ENCODE measurements around the gene BICRAL. TPM values are rescaled to one million over a fixed set of nuclear protein-coding genes. Genes with fewer than 3 reads are reported as not detected.
"Not testable (repeated sequence)": the region's sequence is repeated elsewhere in the genome, so short reads cannot be mapped to it uniquely, and the experiment has no call there.

Gene BICRAL
- total RNA-seq (2014; rRNA removed; shearing (Covaris generic)): 5.4 and 7.5 TPM in 2 replicates

GRCh38 chr6:42781796-42782688, at the start of gene BICRAL:
Gene BICRAL (plus strand): TSS chr6:42782052. CDS start chr6:42822023, 39,971 bp downstream.
- peak; percentile 84 for DNase-seq (ENCODE audit: low read depth)

- DNase-seq (ENCODE audit: low read depth): not testable (repeated sequence)
Measured at GRCh38 chr6:42733867-42734481, 47.9 kb upstream of the BICRAL start.

- DNase-seq (ENCODE audit: low read depth): no peak
Measured at GRCh38 chr6:42735976-42736375, 45.9 kb upstream of the BICRAL start.

- DNase-seq (ENCODE audit: low read depth): no peak
Measured at GRCh38 chr6:42740725-42741124, 41.1 kb upstream of the BICRAL start.

- DNase-seq (ENCODE audit: low read depth): peak; percentile 75
Measured at GRCh38 chr6:42742116-42742894, 39.5 kb upstream of the BICRAL start.

- no peak for DNase-seq (ENCODE audit: low read depth)
Measured at GRCh38 chr6:42744351-42744893, 37.4 kb upstream of the BICRAL start.

GRCh38 chr6:42745083-42745639, 36.7 kb upstream of the BICRAL start:
- DNase-seq (ENCODE audit: low read depth): peak; percentile 49

- peak; percentile 99 for DNase-seq (ENCODE audit: low read depth)
Measured at GRCh38 chr6:42745640-42746462, 36.0 kb upstream of the BICRAL start, which contains the start of gene TBCC. Gene TBCC (minus strand): TSS chr6:42746103. CDS start chr6:42746073, 30 bp downstream.

GRCh38 chr6:42746463-42747391, 35.1 kb upstream of the BICRAL start:
- peak; percentile 95 for DNase-seq (ENCODE audit: low read depth)

GRCh38 chr6:42748203-42748898, 33.5 kb upstream of the BICRAL start:
- no peak for DNase-seq (ENCODE audit: low read depth)

GRCh38 chr6:42751055-42751454, 30.8 kb upstream of the BICRAL start:
- no peak for DNase-seq (ENCODE audit: low read depth)

GRCh38 chr6:42754759-42755158, 27.1 kb upstream of the BICRAL start:
- no peak for DNase-seq (ENCODE audit: low read depth)

- DNase-seq (ENCODE audit: low read depth): no peak
Measured at GRCh38 chr6:42756722-42757121, 25.1 kb upstream of the BICRAL start.

GRCh38 chr6:42758756-42759430, 23.0 kb upstream of the BICRAL start:
- DNase-seq (ENCODE audit: low read depth): no peak

GRCh38 chr6:42761287-42762067, 20.4 kb upstream of the BICRAL start:
- no peak for DNase-seq (ENCODE audit: low read depth)

GRCh38 chr6:42762426-42762859, 19.4 kb upstream of the BICRAL start:
- DNase-seq (ENCODE audit: low read depth): no peak

- DNase-seq (ENCODE audit: low read depth): no peak
Measured at GRCh38 chr6:42762950-42763349, 18.9 kb upstream of the BICRAL start.
